RWPE2 (cell line): ENCODE results near the gene ASB4.

Experiments used
- ATAC-seq: fragments of 200-7000 bp; cut with Tn5 transposase; 3 replicates; pipeline ENCODE4 v1.9.1; 2021; ENCODE audit warnings: low read depth
- DNase-seq: peaks from one replicate; pipeline ENCODE4 v3.0.0-alpha.2; 2020; ENCODE audit warnings: low spot score
- H3K27ac ChIP-seq: fragments of 450-650 bp; 2 replicates; pipeline ENCODE4 v1.5.1; 2017; ENCODE audit warnings: mild to moderate bottlenecking; ENCODE audit not compliant: poor library complexity, severe bottlenecking
- H3K27me3 ChIP-seq: fragments of 250-450 bp; sonication (Bioruptor Pico); 2 replicates; pipeline ENCODE4 v1.5.1; 2021; ENCODE audit warnings: mild to moderate bottlenecking, moderate library complexity; ENCODE audit not compliant: insufficient read depth, poor library complexity, severe bottlenecking
- H3K36me3 ChIP-seq: fragments of 250-450 bp; sonication (Bioruptor Pico); 2 replicates; pipeline ENCODE4 v1.5.1; 2020; ENCODE audit warnings: low read depth, mild to moderate bottlenecking, moderate library complexity
- H3K4me1 ChIP-seq: fragments of 250-450 bp; sonication (Bioruptor Pico); 2 replicates; pipeline ENCODE4 v1.5.1; 2021; ENCODE audit warnings: mild to moderate bottlenecking, moderate library complexity; ENCODE audit not compliant: insufficient read depth, poor library complexity, severe bottlenecking
- H3K4me3 ChIP-seq: fragments of 250-450 bp; sonication (Bioruptor Pico); 2 replicates; pipeline ENCODE4 v1.5.1; 2021; ENCODE audit warnings: mild to moderate bottlenecking, moderate library complexity; ENCODE audit not compliant: severe bottlenecking
- H3K9me3 ChIP-seq: fragments of 250-450 bp; sonication (Bioruptor Pico); 2 replicates; pipeline ENCODE4 v1.5.1; 2021; ENCODE audit warnings: mild to moderate bottlenecking, moderate library complexity; ENCODE audit not compliant: severe bottlenecking
- CTCF ChIP-seq: fragments of 450-650 bp; IDR thresholded peaks from one replicate; pipeline ENCODE4 v1.5.1; 2017; ENCODE audit warnings: mild to moderate bottlenecking, moderate library complexity; ENCODE audit not compliant: poor library complexity, severe bottlenecking

The ASB4 gene

DNA sequence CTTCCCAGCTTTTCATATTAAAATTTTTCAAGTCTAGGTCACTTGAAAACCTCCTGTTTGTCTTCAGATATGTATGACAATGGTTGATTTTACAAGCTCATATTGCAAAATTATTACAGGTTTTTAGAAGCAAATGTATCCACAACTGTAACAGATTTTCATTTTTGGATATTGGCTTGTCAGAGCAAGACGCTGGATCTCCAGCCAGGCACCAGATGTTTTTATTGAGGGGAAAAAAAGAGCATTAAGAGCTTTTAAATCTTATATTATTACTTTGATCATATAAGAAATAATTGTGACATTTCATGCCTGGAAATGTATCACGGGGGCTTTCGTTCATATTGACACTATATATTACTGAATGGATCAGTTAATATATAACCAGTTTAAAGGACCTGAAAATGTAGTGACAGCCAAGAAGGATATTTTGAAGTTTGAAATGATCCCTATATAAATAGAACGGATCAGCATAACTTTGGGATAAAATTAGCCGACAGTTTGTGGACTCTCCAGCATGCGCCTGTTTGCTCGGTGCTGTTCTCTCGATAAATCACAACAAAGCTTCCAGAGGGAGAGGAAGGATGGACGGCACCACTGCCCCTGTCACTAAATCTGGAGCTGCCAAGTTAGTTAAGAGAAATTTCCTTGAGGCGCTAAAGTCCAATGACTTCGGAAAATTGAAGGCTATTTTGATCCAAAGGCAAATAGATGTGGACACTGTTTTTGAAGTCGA lies at the start of gene ASB4:
ASB4 (plus strand) TSS at position 553 of the 733 bp plus-strand sequence; CDS start at position 582, 29 bp downstream.
- no peaks in the 10 kb centered on the region for H3K9me3 ChIP-seq
- H3K27me3 ChIP-seq, result peaks cover 25% of the 10 kb centered on the region
- H3K4me3 ChIP-seq, result no peak within 1 kb of the TSS
- ATAC-seq (no peak), DNase-seq (no peak)
- no peak within 1 kb of the TSS for H3K27ac ChIP-seq
- no peaks in the 10 kb centered on the region for H3K36me3 ChIP-seq
- TF ChIP-seq CTCF, result no peak
- no peaks in the 10 kb centered on the region for H3K4me1 ChIP-seq

DNA sequence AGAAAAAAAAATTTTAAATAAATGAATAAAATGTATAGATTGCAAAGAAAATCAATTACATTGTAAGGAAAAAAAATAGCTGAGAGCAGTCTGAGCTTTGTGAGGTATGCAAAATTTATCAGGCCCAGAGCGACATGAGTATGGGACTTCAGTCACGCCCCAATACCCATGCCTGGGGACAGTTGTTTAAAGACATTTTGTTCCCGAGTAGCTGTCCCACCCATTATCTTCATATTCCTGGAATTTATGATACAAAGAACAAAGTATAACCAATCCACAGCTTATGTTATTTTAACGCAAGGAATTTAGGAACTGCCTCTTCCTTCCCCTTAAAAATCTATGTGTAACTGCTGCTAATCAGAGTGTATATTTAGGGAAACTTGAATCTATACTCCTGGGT lies 49.3 kb upstream of the ASB4 start:
- ATAC-seq (no peak), DNase-seq (no peak)
- Histone ChIP-seq H3K9me3 (no peaks in the 10 kb centered on the region), H3K27ac (no peak overlapping the region), H3K27me3 (no peaks in the 10 kb centered on the region), H3K36me3 (0 out of 2 replicates have a peak, but pooled peaks cover 10% of the 10 kb centered on the region), H3K4me3 (no peak overlapping the region), H3K4me1 (peaks cover 6% of the 10 kb centered on the region)
- no peak for TF ChIP-seq CTCF

DNA sequence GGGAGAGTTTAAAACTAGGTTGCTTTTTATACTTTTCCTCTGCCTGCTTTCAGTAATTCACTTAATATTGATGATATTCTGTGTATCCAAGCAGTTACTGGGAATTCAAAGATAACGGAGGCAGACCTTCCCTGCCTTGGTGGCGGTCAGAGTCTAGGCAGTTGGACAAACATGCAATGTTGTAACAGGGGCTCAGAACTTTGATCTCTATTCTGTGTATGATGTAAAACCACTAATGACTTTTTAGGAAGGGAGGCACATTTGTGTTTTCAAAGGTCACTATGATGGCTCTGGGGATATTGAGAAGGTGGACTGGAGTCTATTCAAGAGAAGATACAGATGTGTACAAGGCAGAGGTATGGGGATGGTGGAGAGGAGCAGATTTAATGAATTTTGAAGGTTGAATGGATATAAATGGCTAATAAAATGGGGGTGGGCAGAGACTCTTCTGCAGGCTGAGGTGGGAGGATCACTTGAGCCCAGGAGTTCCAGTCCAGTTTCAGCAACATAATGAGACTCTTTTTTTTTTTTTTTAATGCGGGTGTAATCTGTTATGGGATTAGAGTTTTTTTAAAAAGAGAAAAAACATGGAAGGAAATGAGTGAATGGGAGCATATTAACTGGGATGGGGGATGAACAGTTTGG lies 45.2 kb upstream of the ASB4 start:
- TF ChIP-seq CTCF, result no peak
- no peaks in the 10 kb centered on the region for H3K4me1 ChIP-seq

GRCh38 chr7:95441042-95441823 lies 44.5 kb upstream of the ASB4 start:
- Histone ChIP-seq H3K4me1 (no peaks in the 10 kb centered on the region), H3K36me3 (no peaks in the 10 kb centered on the region), H3K9me3 (no peaks in the 10 kb centered on the region), H3K27me3 (no peaks in the 10 kb centered on the region), H3K27ac (no peak overlapping the region), H3K4me3 (no peak overlapping the region)
- no peak for TF ChIP-seq CTCF
- DNase-seq, result no peak
- no peak for ATAC-seq

More for the DNA sequence above, 45.2 kb upstream of the ASB4 start:
- Histone ChIP-seq H3K36me3 (no peaks in the 10 kb centered on the region), H3K9me3 (no peaks in the 10 kb centered on the region), H3K27me3 (no peaks in the 10 kb centered on the region), H3K4me3 (no peak overlapping the region), H3K27ac (no peak overlapping the region)
- DNase-seq, result no peak
- no peak for ATAC-seq
